ENCODE measurements around the gene VGLL3.

DNA sequence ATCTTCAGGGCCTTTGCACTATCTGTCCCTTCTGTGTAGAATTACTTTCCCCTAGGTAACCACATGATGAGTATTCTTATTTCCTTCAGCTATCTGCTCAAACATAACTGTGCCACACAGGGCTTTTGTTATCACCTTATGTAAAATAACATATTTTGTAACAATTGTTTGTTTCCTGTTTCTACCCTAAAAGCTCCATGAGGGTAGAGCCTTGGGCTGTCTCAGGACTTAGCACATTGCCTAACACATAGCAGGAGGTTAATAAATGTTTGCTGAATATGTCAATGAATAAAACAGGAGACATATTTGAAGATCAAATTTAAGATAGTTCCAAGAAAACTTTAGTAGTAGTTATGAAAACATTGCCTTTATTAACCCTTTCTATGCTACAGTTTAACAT, 14.7 kb downstream of the VGLL3 start:
- TF ChIP-seq POLR2AphosphoS5 (IDR thresholded peaks at IDR 0.05; ENCODE audit: low read depth) (no peak), EZH2 (IDR thresholded peaks at IDR 0.05; ENCODE audit: low read depth, unreplicated experiment) (no peak), JUNB (IDR thresholded peaks at IDR 0.05; ENCODE audit: unreplicated experiment) (no peak), EZH2phosphoT487 (IDR thresholded peaks at IDR 0.05; ENCODE audit: unreplicated experiment) (no peak), CREB1 (CRISPR knock-in tag; IDR thresholded peaks at IDR 0.05; ENCODE audit: low read depth) (no peak)
- TF ChIP-seq, protein P1, sequence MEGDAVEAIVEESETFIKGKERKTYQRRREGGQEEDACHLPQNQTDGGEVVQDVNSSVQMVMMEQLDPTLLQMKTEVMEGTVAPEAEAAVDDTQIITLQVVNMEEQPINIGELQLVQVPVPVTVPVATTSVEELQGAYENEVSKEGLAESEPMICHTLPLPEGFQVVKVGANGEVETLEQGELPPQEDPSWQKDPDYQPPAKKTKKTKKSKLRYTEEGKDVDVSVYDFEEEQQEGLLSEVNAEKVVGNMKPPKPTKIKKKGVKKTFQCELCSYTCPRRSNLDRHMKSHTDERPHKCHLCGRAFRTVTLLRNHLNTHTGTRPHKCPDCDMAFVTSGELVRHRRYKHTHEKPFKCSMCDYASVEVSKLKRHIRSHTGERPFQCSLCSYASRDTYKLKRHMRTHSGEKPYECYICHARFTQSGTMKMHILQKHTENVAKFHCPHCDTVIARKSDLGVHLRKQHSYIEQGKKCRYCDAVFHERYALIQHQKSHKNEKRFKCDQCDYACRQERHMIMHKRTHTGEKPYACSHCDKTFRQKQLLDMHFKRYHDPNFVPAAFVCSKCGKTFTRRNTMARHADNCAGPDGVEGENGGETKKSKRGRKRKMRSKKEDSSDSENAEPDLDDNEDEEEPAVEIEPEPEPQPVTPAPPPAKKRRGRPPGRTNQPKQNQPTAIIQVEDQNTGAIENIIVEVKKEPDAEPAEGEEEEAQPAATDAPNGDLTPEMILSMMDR (conservative IDR thresholded peaks at IDR 0.05; ENCODE audit: low read depth in 2 of 2): no peak
- TF ChIP-seq, protein P2, sequence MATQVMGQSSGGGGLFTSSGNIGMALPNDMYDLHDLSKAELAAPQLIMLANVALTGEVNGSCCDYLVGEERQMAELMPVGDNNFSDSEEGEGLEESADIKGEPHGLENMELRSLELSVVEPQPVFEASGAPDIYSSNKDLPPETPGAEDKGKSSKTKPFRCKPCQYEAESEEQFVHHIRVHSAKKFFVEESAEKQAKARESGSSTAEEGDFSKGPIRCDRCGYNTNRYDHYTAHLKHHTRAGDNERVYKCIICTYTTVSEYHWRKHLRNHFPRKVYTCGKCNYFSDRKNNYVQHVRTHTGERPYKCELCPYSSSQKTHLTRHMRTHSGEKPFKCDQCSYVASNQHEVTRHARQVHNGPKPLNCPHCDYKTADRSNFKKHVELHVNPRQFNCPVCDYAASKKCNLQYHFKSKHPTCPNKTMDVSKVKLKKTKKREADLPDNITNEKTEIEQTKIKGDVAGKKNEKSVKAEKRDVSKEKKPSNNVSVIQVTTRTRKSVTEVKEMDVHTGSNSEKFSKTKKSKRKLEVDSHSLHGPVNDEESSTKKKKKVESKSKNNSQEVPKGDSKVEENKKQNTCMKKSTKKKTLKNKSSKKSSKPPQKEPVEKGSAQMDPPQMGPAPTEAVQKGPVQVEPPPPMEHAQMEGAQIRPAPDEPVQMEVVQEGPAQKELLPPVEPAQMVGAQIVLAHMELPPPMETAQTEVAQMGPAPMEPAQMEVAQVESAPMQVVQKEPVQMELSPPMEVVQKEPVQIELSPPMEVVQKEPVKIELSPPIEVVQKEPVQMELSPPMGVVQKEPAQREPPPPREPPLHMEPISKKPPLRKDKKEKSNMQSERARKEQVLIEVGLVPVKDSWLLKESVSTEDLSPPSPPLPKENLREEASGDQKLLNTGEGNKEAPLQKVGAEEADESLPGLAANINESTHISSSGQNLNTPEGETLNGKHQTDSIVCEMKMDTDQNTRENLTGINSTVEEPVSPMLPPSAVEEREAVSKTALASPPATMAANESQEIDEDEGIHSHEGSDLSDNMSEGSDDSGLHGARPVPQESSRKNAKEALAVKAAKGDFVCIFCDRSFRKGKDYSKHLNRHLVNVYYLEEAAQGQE (IDR thresholded peaks at IDR 0.05; ENCODE audit: unreplicated experiment): no peak

Data from GM23338 (cell line).